ENCODE results near the gene ABCA1. TPM values are rescaled to one million over a fixed set of nuclear protein-coding genes. Genes with fewer than 3 reads are reported as not detected.

The ABCA1 gene
- polyA plus RNA-seq, 3 donors, result 2.0 to 5.1 (median 2.7) TPM

DNA sequence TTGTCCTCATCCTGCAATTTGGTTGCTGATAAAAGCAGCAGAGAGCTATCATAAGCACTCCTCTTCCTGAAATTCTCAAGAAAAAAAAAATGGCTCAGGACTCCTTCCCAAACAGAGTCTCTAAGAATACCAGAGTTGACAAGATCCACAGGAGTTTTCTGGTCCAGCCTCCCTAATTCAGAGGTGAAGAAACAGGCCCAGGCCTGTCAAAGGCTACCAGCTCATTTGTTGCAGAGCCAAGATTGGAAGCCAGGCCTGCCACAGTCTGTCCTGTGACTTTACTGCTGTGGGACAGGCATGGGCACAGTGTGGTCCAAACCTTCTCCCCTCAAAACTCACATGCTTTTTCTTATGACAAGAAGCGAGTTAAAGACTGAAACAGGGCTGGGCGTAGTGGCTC, 122.5 kb downstream of the ABCA1 start:
- no peak overlapping the region for H3K4me3 Mint-ChIP-seq
- no peak overlapping the region for H3K4me3 ChIP-seq (replicated peaks in 1 of 3; ENCODE audit: low read depth in 2 of 3, low read length in 3 of 3)
- peaks cover 66 to 91% of the 10 kb centered on the region in 2 donors for H3K36me3 Mint-ChIP-seq
- H3K4me1 ChIP-seq (ENCODE audit: control insufficient read depth in 1 of 2, insufficient read depth in 2 of 2, low read length in 2 of 2), result no peaks in the 10 kb centered on the region
- H3K4me2 ChIP-seq (replicated peaks; ENCODE audit: extremely low read depth, low read length, poor library complexity, severe bottlenecking), result no peak overlapping the region
- H2AFZ ChIP-seq (ENCODE audit: insufficient read depth, low read depth, low read length, poor library complexity, severe bottlenecking), result no peak overlapping the region
- 95% methylated on average over 2 of the region's 2 CpGs for WGBS (ENCODE audit: insufficient coverage)
- no peaks in the 10 kb centered on the region for H4K20me1 ChIP-seq (ENCODE audit: insufficient read depth, low read length)
- no peak overlapping the region for H3K9ac ChIP-seq (ENCODE audit: insufficient read depth, low read length, poor library complexity, severe bottlenecking)
- peaks cover 0 to 3% (median 0%) of the 10 kb centered on the region in 3 donors for H3K27me3 Mint-ChIP-seq (ENCODE audit: low read depth in 3 of 3)
- no peaks in the 10 kb centered on the region for H3K4me1 Mint-ChIP-seq
- no peaks in the 10 kb centered on the region for H3K27me3 ChIP-seq (ENCODE audit: control insufficient read depth in 2 of 2, insufficient read depth in 2 of 2, low read length in 2 of 2)
- TF ChIP-seq, protein P1, sequence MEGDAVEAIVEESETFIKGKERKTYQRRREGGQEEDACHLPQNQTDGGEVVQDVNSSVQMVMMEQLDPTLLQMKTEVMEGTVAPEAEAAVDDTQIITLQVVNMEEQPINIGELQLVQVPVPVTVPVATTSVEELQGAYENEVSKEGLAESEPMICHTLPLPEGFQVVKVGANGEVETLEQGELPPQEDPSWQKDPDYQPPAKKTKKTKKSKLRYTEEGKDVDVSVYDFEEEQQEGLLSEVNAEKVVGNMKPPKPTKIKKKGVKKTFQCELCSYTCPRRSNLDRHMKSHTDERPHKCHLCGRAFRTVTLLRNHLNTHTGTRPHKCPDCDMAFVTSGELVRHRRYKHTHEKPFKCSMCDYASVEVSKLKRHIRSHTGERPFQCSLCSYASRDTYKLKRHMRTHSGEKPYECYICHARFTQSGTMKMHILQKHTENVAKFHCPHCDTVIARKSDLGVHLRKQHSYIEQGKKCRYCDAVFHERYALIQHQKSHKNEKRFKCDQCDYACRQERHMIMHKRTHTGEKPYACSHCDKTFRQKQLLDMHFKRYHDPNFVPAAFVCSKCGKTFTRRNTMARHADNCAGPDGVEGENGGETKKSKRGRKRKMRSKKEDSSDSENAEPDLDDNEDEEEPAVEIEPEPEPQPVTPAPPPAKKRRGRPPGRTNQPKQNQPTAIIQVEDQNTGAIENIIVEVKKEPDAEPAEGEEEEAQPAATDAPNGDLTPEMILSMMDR (IDR thresholded peaks at IDR 0.05), result no peak
- no peaks in the 10 kb centered on the region for H3K79me2 ChIP-seq (ENCODE audit: insufficient read depth, low read length)
- H3K9me3 Mint-ChIP-seq, result no peaks in the 10 kb centered on the region
- no peak for DNase-seq
- peaks cover 86 to 92% of the 10 kb centered on the region in 2 donors for H3K36me3 ChIP-seq (replicated peaks in 1 of 2; ENCODE audit: control insufficient read depth in 1 of 2, insufficient read depth in 2 of 2, low read length in 2 of 2)
- intact Hi-C loops (cut with micrococcal nuclease), result no loop called here
- H3K9me3 ChIP-seq (replicated peaks in 1 of 2; ENCODE audit: control insufficient read depth in 1 of 2, insufficient read depth in 1 of 2, low read length in 2 of 2), result no peaks in the 10 kb centered on the region
- peak overlapping the region in 1 of 7 donors; percentile 20 for H3K27ac Mint-ChIP-seq
- no peak overlapping the region for H3K27ac ChIP-seq (ENCODE audit: low read depth in 1 of 2, low read length in 2 of 2)

DNA sequence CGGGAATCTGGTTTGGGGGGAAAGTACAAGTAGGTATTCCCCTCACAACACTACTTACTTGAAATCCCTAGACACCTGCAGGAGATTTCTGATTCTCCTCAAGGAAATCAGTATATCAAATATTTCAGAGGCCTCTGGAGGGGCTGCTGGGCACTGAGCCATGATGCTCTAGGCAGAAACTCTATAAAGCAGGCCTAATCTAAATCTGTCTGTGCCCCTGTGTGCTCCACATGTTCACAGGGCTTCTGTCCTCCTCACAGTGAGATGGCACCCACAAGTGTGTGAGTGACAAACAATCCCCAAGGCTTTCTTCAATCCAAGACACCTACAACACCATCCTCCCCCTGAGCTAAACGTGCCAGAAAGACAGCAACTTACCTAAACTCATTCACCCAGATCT, 125.0 kb downstream of the ABCA1 start:
- Mint-ChIP-seq H3K27me3 (ENCODE audit: low read depth in 3 of 3) (peaks cover 0 to 3% (median 0%) of the 10 kb centered on the region in 3 donors), H3K27ac (no peak overlapping the region), H3K4me3 (no peak overlapping the region), H3K9me3 (no peaks in the 10 kb centered on the region), H3K4me1 (no peaks in the 10 kb centered on the region), H3K36me3 (peaks cover 73 to 91% of the 10 kb centered on the region in 2 donors)
- Histone ChIP-seq H3K4me2 (replicated peaks; ENCODE audit: extremely low read depth, low read length, poor library complexity, severe bottlenecking) (no peak overlapping the region), H4K20me1 (ENCODE audit: insufficient read depth, low read length) (no peaks in the 10 kb centered on the region), H3K27me3 (ENCODE audit: control insufficient read depth in 2 of 2, insufficient read depth in 2 of 2, low read length in 2 of 2) (no peaks in the 10 kb centered on the region), H3K4me1 (ENCODE audit: control insufficient read depth in 1 of 2, insufficient read depth in 2 of 2, low read length in 2 of 2) (no peaks in the 10 kb centered on the region), H2AFZ (ENCODE audit: insufficient read depth, low read depth, low read length, poor library complexity, severe bottlenecking) (no peak overlapping the region), H3K9me3 (replicated peaks in 1 of 2; ENCODE audit: control insufficient read depth in 1 of 2, insufficient read depth in 1 of 2, low read length in 2 of 2) (no peaks in the 10 kb centered on the region), H3K36me3 (replicated peaks in 1 of 2; ENCODE audit: control insufficient read depth in 1 of 2, insufficient read depth in 2 of 2, low read length in 2 of 2) (peaks cover 89 to 92% of the 10 kb centered on the region in 2 donors), H3K9ac (ENCODE audit: insufficient read depth, low read length, poor library complexity, severe bottlenecking) (no peak overlapping the region), H3K27ac (ENCODE audit: low read depth in 1 of 2, low read length in 2 of 2) (no peak overlapping the region), H3K79me2 (ENCODE audit: insufficient read depth, low read length) (no peaks in the 10 kb centered on the region), H3K4me3 (replicated peaks in 1 of 3; ENCODE audit: low read depth in 2 of 3, low read length in 3 of 3) (no peak overlapping the region)
- TF ChIP-seq, protein P1 (IDR thresholded peaks at IDR 0.05), result no peak
- intact Hi-C loops (cut with micrococcal nuclease), result no loop called here
- no peak for DNase-seq
- WGBS (ENCODE audit: insufficient coverage), result no CpG with 5 or more reads among the region's 2 CpGs

All from CD14-positive monocyte (primary cell).